ENCODE data around the gene BRWD1.
A peak's percentile ranks its signal among the peaks of the same experiment; 100 is the strongest.

BRWD1 gene

DNA sequence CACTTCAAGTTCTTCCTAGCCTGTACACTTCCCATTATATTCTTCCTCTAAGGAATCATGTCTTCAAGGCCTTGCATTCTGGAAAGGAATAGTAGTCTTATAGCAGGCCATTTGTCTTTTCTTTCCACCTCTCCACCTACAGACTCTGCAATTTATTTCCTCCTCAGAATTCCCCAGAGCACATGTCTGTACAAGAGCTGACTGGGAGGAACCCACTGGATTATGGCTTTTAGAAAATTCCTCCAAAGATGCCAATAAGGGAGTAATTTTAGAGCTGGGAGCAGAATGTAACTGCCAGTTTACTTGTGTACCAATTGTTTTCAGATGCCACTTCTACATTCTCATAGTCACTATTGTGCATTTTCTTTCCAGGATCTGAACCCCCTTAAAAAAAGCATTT is 126.8 kb downstream of the BRWD1 start:
- H3K4me3 ChIP-seq (ENCODE audit: low read depth, low read length): no peak overlapping the region
- H3K36me3 ChIP-seq: peaks cover 5% of the 10 kb centered on the region
- H3K9me3 ChIP-seq (ENCODE audit: severe bottlenecking): no peaks in the 10 kb centered on the region
- H3K27ac ChIP-seq: no peak overlapping the region
- TF ChIP-seq, protein P1, sequence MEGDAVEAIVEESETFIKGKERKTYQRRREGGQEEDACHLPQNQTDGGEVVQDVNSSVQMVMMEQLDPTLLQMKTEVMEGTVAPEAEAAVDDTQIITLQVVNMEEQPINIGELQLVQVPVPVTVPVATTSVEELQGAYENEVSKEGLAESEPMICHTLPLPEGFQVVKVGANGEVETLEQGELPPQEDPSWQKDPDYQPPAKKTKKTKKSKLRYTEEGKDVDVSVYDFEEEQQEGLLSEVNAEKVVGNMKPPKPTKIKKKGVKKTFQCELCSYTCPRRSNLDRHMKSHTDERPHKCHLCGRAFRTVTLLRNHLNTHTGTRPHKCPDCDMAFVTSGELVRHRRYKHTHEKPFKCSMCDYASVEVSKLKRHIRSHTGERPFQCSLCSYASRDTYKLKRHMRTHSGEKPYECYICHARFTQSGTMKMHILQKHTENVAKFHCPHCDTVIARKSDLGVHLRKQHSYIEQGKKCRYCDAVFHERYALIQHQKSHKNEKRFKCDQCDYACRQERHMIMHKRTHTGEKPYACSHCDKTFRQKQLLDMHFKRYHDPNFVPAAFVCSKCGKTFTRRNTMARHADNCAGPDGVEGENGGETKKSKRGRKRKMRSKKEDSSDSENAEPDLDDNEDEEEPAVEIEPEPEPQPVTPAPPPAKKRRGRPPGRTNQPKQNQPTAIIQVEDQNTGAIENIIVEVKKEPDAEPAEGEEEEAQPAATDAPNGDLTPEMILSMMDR (IDR thresholded peaks at IDR 0.05; ENCODE audit: low read depth, low read length): no peak
- no peak for DNase-seq
- no peaks in the 10 kb centered on the region for H3K27me3 ChIP-seq (ENCODE audit: insufficient read depth, low read depth, severe bottlenecking)

DNA sequence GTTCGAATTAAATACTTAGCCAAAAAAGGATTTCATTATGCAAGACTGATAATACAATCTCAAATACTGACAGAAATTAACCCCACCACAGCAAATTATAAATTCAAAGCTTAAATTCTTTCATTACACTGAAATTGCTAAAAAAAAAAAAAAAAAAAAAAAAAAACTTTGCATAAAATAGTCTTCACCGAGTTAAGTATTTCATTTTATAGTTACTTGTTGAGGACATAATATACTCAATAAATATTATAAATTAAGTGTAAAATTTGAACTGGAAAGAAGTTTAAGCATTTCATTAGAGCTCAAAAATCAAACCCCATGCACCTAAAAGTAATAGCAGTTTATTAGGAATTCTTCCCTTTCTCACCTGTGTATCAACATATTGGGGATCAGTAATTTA is 128.3 kb downstream of the BRWD1 start:
- Histone ChIP-seq H3K27ac (no peak overlapping the region), H3K9me3 (ENCODE audit: severe bottlenecking) (no peaks in the 10 kb centered on the region), H3K36me3 (peaks cover 14% of the 10 kb centered on the region), H3K27me3 (ENCODE audit: insufficient read depth, low read depth, severe bottlenecking) (no peaks in the 10 kb centered on the region), H3K4me3 (ENCODE audit: low read depth, low read length) (no peak overlapping the region)
- DNase-seq: no peak
- TF ChIP-seq, protein P1 (IDR thresholded peaks at IDR 0.05; ENCODE audit: low read depth, low read length): no peak

DNA sequence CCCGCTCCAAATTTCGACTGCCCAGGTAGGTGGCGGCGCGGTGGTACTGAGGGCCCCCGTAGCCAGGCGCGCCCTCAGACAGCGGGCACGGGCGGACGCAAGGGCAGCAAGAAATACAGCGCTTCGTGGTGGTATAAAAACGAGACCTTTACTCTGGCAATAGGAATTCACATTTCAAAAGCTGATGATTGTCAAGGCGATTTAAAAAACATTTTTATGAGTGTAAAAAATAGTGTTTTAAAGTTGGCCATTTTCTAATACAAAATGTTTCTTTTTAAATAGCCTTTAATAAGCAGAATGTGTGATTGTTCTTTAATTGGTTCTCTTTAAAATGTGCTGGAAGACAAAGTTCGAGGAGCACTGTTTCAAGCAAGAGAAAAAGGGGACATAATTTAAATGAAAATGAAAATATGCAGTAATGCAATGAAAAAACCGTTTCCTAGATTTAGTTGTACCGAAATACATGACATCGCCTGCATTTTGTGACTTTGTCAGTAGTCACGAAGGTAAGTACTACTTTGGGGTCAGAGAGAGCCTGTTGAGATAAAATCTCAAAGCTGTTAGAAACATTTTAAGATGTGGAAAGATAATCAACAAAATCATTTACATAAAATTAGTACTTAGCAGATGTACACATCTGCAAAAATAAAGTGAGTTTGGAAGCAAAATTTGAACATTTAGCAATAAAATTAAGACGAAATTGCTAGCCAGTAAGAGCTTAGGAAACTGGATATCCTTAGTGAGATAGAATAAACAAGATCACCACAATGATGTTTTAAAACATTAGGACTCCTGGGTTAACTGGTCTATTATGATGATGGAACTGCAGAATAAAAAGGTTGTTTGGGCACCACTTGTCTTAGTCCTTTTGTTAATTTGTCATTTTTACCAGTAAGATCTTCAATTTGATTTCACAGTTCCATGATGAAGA is 129.1 kb downstream of the BRWD1 start:
- TF ChIP-seq, protein P1 (IDR thresholded peaks at IDR 0.05; ENCODE audit: low read depth, low read length): no peak
- peaks cover 23% of the 10 kb centered on the region for H3K36me3 ChIP-seq
- peak overlapping the region; percentile 63 for H3K4me3 ChIP-seq (ENCODE audit: low read depth, low read length)
- peak overlapping the region; percentile 86 for H3K27ac ChIP-seq
- H3K27me3 ChIP-seq (ENCODE audit: insufficient read depth, low read depth, severe bottlenecking): no peaks in the 10 kb centered on the region
- no peak for DNase-seq
- H3K9me3 ChIP-seq (ENCODE audit: severe bottlenecking): no peaks in the 10 kb centered on the region

DNA sequence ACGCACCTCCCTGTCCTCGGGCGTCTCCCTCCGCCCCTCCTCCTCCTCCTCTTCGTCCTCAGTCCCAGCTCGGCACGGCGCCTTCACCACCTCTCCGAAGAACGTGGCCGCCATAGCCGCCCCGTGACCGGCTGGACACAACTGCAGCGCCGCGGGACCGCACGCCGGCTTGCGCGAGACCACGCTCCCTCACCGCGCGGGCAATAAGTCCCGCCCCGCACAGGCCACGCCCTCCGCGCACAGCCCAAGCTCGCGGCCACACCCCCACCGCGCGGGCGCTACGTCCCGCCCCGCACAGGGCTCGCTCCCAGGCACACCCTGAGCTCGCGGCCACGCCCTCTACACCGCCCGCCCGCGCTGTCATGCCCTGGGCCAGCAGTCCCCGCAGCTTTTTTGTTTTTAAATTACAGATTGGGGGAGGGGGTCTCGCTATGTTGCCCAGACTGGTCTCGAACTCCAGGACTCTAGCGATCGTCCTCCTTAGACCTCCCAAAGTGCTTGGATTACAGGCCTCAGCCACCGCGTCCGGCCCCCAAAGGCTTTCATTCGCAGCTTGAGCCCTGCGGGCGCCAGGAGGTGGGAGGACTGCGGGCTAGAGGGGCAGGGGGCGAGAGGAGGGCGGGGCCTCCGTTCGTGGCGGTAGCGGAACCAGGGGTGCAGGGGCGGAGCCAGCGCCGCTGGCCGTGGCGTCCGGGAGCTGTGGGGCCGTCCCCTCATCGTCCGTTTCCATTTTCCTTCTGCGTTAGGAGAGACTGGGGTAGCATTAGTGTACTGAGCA is 130.0 kb downstream of the BRWD1 start, which contains the start of gene PSMG1:
Gene PSMG1 (minus strand): TSS at position 180 of the 778 bp plus-strand sequence. CDS start 66 bp downstream, at position 114.
- Histone ChIP-seq H3K4me3 (ENCODE audit: low read depth, low read length) (peak within 1 kb of the TSS; percentile 63), H3K27me3 (ENCODE audit: insufficient read depth, low read depth, severe bottlenecking) (no peaks in the 10 kb centered on the region), H3K9me3 (ENCODE audit: severe bottlenecking) (no peaks in the 10 kb centered on the region), H3K36me3 (peaks cover 31% of the 10 kb centered on the region), H3K27ac (peak within 1 kb of the TSS; percentile 86)
- DNase-seq: peak; percentile 97
- TF ChIP-seq, protein P1 (IDR thresholded peaks at IDR 0.05; ENCODE audit: low read depth, low read length): no peak

DNA sequence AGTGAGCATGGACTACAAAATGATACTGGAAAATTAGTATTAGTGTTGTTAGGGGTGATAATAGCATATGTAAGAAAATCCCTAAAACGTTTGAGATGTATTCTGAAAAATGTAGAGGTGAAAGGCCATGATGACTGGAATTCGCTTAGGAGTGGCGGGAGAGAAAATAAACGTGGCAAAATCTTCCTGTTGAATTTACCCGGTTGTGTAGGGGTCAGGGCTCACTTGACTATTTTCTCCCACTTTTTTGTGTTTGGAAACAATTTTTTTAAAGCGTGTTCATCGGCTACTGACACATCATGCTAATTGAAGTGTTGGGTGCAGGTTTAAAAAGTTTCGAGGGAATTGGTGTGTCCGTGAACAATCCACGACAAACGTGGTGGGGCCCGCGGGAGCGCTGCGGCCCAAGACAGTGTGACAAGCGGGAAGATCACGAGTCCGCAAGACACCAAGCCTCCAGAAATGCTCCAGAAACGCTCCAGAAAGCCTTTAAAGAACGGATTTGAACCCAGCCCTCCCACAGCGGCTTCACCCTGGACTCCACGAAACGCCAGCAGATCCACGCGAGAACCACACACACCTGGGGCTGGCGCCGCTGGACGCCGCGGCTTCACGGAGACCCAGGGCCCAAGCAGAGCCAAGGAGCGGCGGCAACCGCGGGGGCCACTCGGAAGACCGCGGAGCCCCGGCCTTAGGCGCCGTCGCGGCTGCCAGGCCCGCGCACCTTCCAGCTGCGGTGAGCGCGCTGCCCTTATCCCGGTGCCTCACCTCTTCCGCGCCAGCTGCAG is 130.8 kb downstream of the BRWD1 start:
- TF ChIP-seq, protein P1 (IDR thresholded peaks at IDR 0.05; ENCODE audit: low read depth, low read length): no peak
- Histone ChIP-seq H3K27ac (peak overlapping the region; percentile 86), H3K9me3 (ENCODE audit: severe bottlenecking) (no peaks in the 10 kb centered on the region), H3K4me3 (ENCODE audit: low read depth, low read length) (peak overlapping the region; percentile 63), H3K36me3 (peaks cover 37% of the 10 kb centered on the region), H3K27me3 (ENCODE audit: insufficient read depth, low read depth, severe bottlenecking) (no peaks in the 10 kb centered on the region)
- peak; percentile 26 for DNase-seq
